Left renal pelvis (tissue), 4 donors: ENCODE results near the gene DENND5B. TPM values are rescaled to one million over a fixed set of nuclear protein-coding genes. Genes with fewer than 3 reads are reported as not detected.

Experiments used
- DNase-seq, 4 donors: peaks; one replicate each; pipeline ENCODE4 v3.0.0-alpha.2; 2013; ENCODE audit warnings: low read depth in 4 of 4, low spot score in 3 of 4
- polyA plus RNA-seq, 4 donors: library from polyadenylated mRNA; unstranded; fragments of 120-200 nt; gene quantifications; one replicate each; pipeline ENCODE4 v1.2.1, GENCODE V29; 2013; ENCODE audit not compliant: insufficient read length in 4 of 4

The DENND5B gene
- polyA plus RNA-seq, 4 donors = 26.3 to 32.7 (median 29.8) TPM

GRCh38 chr12:31346267-31346666 lies 244.7 kb downstream of the DENND5B start:
- DNase-seq = no peak

- no peak for DNase-seq
Observed at GRCh38 chr12:31343139-31343538, 247.8 kb downstream of the DENND5B start.

- no peak for DNase-seq
Observed at GRCh38 chr12:31342286-31342685, 248.7 kb downstream of the DENND5B start.

- no peak for DNase-seq
Observed at GRCh38 chr12:31339831-31340622, 250.9 kb downstream of the DENND5B start.

- no peak for DNase-seq
Observed at GRCh38 chr12:31337952-31338351, 253.0 kb downstream of the DENND5B start.

Other genes starting within 250 kb of the DENND5B start
- 1 to 10 TPM; 3.1 to 6.4 (median 5.5) TPM for gene ETFBKMT, start 68.6 kb upstream of the DENND5B start, polyA plus RNA-seq
- gene AMN1, start 137.9 kb upstream of the DENND5B start, polyA plus RNA-seq = 10 to 100 TPM; 17.8 to 26.1 (median 22.4) TPM